GM18520 (cell line): ENCODE results near the gene CEP55.

Experiments
- ATAC-seq: cut with Tn5 transposase; IDR thresholded peaks from one replicate; pipeline ENCODE4 v1.9.1; 2021; ENCODE audit not compliant: unreplicated experiment

Gene CEP55

GRCh38 chr10:93559490-93559889, 63.1 kb downstream of the CEP55 start:
- ATAC-seq, result no peak

GRCh38 chr10:93560541-93560940, 64.1 kb downstream of the CEP55 start:
- ATAC-seq, result no peak

- no peak for ATAC-seq
Measured at GRCh38 chr10:93565446-93565845, 69.0 kb downstream of the CEP55 start.

GRCh38 chr10:93566435-93567276, 70.2 kb downstream of the CEP55 start, which contains the start of gene FFAR4:
FFAR4 (plus strand) TSS chr10:93566665; CDS start chr10:93566721, 56 bp downstream.
- no peak for ATAC-seq

- no peak for ATAC-seq
Measured at GRCh38 chr10:93567277-93568104, 71.1 kb downstream of the CEP55 start.

- ATAC-seq, result no peak
Measured at GRCh38 chr10:93568105-93568390, 71.6 kb downstream of the CEP55 start.

GRCh38 chr10:93570383-93570782, 74.0 kb downstream of the CEP55 start:
- ATAC-seq, result no peak

- ATAC-seq, result no peak
Measured at GRCh38 chr10:93572606-93573005, 76.2 kb downstream of the CEP55 start.

GRCh38 chr10:93573051-93573909, 76.9 kb downstream of the CEP55 start:
- ATAC-seq, result no peak

GRCh38 chr10:93573924-93574323, 77.5 kb downstream of the CEP55 start:
- no peak for ATAC-seq

- ATAC-seq, result no peak
Measured at GRCh38 chr10:93576888-93577287, 80.5 kb downstream of the CEP55 start.

- ATAC-seq, result no peak
Measured at GRCh38 chr10:93577565-93577964, 81.2 kb downstream of the CEP55 start.
